Small intestine (tissue), 7 donors: ENCODE measurements around the gene BDKRB2. TPM values are rescaled to one million over a fixed set of nuclear protein-coding genes. Genes with fewer than 3 reads are reported as not detected.

ENCODE experiments used
- DNase-seq, 2 donors: peaks; one replicate each; pipeline versions ENCODE4 v3.0.0 to v3.0.0-alpha.2; 2013
- FAIRE-seq: peaks from 2 replicates; lab custom pipeline; 2012; peaks lifted over from hg19 to GRCh38; lab: Jason Lieb, UNC
- H3K27ac ChIP-seq, 3 donors: one replicate each; pipeline ENCODE4 v1.5.1; 2013; ENCODE audit warnings: low read length in 2 of 3, mild to moderate bottlenecking in 2 of 3, control low read depth in 1 of 3, inconsistent platforms in 1 of 3, low read depth in 1 of 3, moderate library complexity in 1 of 3
- H3K27me3 ChIP-seq, 3 donors: one replicate each; pipeline ENCODE4 v1.6.1; 2013; ENCODE audit warnings: low read length in 3 of 3, inconsistent platforms in 1 of 3; ENCODE audit not compliant: control insufficient read depth in 3 of 3, insufficient read depth in 3 of 3
- H3K36me3 ChIP-seq, 3 donors: one replicate each; pipeline ENCODE4 v1.6.1; 2013; ENCODE audit warnings: low read length in 3 of 3, inconsistent platforms in 1 of 3, low read depth in 1 of 3, mild to moderate bottlenecking in 1 of 3, moderate library complexity in 1 of 3; ENCODE audit not compliant: control insufficient read depth in 3 of 3, insufficient read depth in 2 of 3
- H3K4me1 ChIP-seq, 3 donors: one replicate each; pipeline ENCODE4 v1.6.1; 2013; ENCODE audit warnings: low read length in 2 of 3, inconsistent platforms in 1 of 3, low read depth in 1 of 3, mild to moderate bottlenecking in 1 of 3, moderate library complexity in 1 of 3; ENCODE audit not compliant: control insufficient read depth in 3 of 3, insufficient read depth in 2 of 3
- H3K4me3 ChIP-seq, 3 donors: one replicate each; pipeline ENCODE4 v1.5.1; 2013; ENCODE audit warnings: low read length in 3 of 3, control low read depth in 1 of 3, inconsistent platforms in 1 of 3, low read depth in 1 of 3, mild to moderate bottlenecking in 1 of 3, moderate library complexity in 1 of 3
- H3K9me3 ChIP-seq, 2 donors: one replicate each; pipeline ENCODE4 v1.6.1; 2013; ENCODE audit warnings: low read depth in 1 of 2, low read length in 1 of 2; ENCODE audit not compliant: control insufficient read depth in 2 of 2, insufficient read depth in 1 of 2
- WGBS, 3 donors: extraction: QIAGEN DNeasy Blood & Tissue Kit; methylation state at CpG; one replicate each; pipeline ENCODE4 v1.1.7; 2013; 5-methylcytosine and 5-hydroxymethylcytosine counted together
- polyA plus RNA-seq, 4 donors: library from polyadenylated mRNA; stranded (reverse) in 3 of 4; unstranded in 1 of 4; fragments of 200-250 nt in 3 of 4; fragments of 120-200 nt in 1 of 4; gene quantifications; one replicate each; pipeline versions ENCODE4 v1.2.1 to v1.2.3, GENCODE V29; 2013
- donor health status: healthy with polysubstance abuse.
- donor health status: control.
- donor health status: control.
- donor health status: Bipolar disorder and iron deficiency.
- donor health status: healthy.

Gene BDKRB2
- polyA plus RNA-seq, 4 donors = 1.3 to 8.2 (median 5.9) TPM

GRCh38 chr14:96281486-96281885, 76.8 kb downstream of the BDKRB2 start:
- FAIRE-seq (no peak), DNase-seq (no peak)
- H3K9me3 ChIP-seq = peaks cover 0 to 16% of the 10 kb centered on the region in 2 donors

GRCh38 chr14:96284008-96284407, 79.4 kb downstream of the BDKRB2 start:
- H3K27me3 ChIP-seq = no peaks in the 10 kb centered on the region
- H3K4me3 ChIP-seq = no peak overlapping the region
- H3K4me1 ChIP-seq = no peaks in the 10 kb centered on the region
- DNase-seq (no peak), FAIRE-seq (no peak)
- peaks cover 7 to 18% (median 12%) of the 10 kb centered on the region in 3 donors for H3K36me3 ChIP-seq
- H3K27ac ChIP-seq = no peak overlapping the region
- 93 to 96% (median 94%) methylated on average over 9 of the region's 9 CpGs for WGBS, 3 donors
- no peaks in the 10 kb centered on the region for H3K9me3 ChIP-seq

More at GRCh38 chr14:96281486-96281885, 76.8 kb downstream of the BDKRB2 start:
- WGBS, 3 donors = 68 to 72% (median 69%) methylated on average over 4 of the region's 4 CpGs
- Histone ChIP-seq H3K27ac (no peak overlapping the region), H3K36me3 (peaks cover 5 to 18% (median 8%) of the 10 kb centered on the region in 3 donors), H3K4me3 (no peak overlapping the region), H3K4me1 (no peaks in the 10 kb centered on the region), H3K27me3 (no peaks in the 10 kb centered on the region)

GRCh38 chr14:96284430-96284829, 79.8 kb downstream of the BDKRB2 start:
- no peak overlapping the region for H3K27ac ChIP-seq
- FAIRE-seq (no peak), DNase-seq (no peak)
- 19 to 64% (median 27%) methylated on average over 1 of the region's 1 CpG for WGBS, 3 donors
- no peak overlapping the region for H3K4me3 ChIP-seq
- no peaks in the 10 kb centered on the region for H3K9me3 ChIP-seq
- H3K4me1 ChIP-seq = no peaks in the 10 kb centered on the region
- no peaks in the 10 kb centered on the region for H3K27me3 ChIP-seq
- peaks cover 7 to 20% (median 16%) of the 10 kb centered on the region in 3 donors for H3K36me3 ChIP-seq

DNA sequence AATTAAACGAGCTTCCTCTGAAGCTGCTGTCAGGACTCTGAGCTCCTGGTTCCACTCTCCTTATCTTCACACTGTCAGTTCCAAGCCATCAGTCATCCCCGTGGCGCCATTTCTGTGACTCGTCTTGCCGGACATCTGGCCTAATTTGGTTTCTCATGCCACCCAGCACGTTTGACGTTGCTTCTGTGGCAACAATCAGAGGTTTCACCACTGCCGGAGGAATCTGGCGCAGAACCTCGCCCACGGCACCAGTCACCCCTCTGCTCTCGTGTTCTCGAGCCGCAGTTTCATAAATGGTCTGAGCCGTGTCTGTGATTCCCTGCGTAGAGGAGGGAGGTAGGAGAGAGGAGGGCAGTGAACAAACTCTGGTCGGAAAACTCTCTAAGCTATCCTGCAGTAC, 81.0 kb downstream of the BDKRB2 start:
- no peak overlapping the region for H3K27ac ChIP-seq
- H3K27me3 ChIP-seq = no peaks in the 10 kb centered on the region
- DNase-seq = no peak
- WGBS, 3 donors = 79 to 87% (median 86%) methylated on average over 17 of the region's 17 CpGs
- no peak overlapping the region for H3K4me3 ChIP-seq
- no peaks in the 10 kb centered on the region for H3K4me1 ChIP-seq
- H3K36me3 ChIP-seq = peaks cover 10 to 25% (median 23%) of the 10 kb centered on the region in 3 donors
- no peaks in the 10 kb centered on the region for H3K9me3 ChIP-seq
- FAIRE-seq = no peak

DNA sequence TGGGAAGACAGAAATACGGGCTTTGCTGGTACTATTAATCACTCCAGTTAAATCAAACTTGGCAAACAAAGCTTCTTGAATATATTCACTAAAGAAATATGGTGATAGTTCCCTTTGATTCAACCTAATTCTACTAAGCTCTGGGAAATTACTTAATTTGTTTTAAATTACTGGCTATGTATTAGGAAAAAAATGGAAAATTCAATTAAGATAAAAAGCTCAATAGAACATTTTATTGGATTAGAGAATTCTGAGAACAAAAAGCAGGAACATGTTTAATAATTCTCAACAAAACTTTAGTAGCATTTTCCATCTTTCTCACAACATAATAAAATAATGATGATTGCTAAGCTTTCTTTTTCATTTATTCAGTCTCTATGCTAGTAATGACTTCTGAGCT, 81.6 kb downstream of the BDKRB2 start:
- WGBS, 3 donors = 81 to 95% (median 92%) methylated on average over 1 of the region's 1 CpG
- peaks cover 10 to 25% (median 23%) of the 10 kb centered on the region in 3 donors for H3K36me3 ChIP-seq
- no peak overlapping the region for H3K27ac ChIP-seq
- FAIRE-seq = no peak
- no peaks in the 10 kb centered on the region for H3K27me3 ChIP-seq
- no peaks in the 10 kb centered on the region for H3K4me1 ChIP-seq
- H3K9me3 ChIP-seq = no peaks in the 10 kb centered on the region
- DNase-seq = no peak
- H3K4me3 ChIP-seq = no peak overlapping the region

DNA sequence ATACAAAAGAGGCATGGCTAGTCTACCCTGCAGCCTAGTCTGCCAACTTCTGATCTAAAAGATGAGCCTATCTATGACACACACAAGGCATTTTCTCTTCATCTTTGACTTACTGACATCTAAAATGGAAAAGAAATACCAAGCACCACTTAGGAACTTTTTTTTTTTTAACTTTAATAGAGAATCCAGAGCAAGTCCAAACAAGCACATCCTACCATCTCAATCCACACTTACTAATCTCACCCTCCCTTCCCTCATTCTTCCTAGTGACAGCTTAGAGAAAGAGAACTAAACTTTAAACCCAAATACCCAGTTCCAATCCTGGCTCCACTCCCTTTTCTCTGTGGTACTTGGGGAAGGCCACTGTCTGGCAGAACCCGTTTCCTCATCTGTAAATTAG, 83.2 kb downstream of the BDKRB2 start:
- 89 to 97% (median 91%) methylated on average over 1 of the region's 1 CpG for WGBS, 3 donors
- H3K4me1 ChIP-seq = no peaks in the 10 kb centered on the region
- H3K9me3 ChIP-seq = no peaks in the 10 kb centered on the region
- peaks cover 10 to 26% (median 21%) of the 10 kb centered on the region in 3 donors for H3K36me3 ChIP-seq
- no peak overlapping the region for H3K27ac ChIP-seq
- no peak for FAIRE-seq
- no peak overlapping the region for H3K4me3 ChIP-seq
- no peaks in the 10 kb centered on the region for H3K27me3 ChIP-seq
- DNase-seq = no peak

Other genes starting within 250 kb of the BDKRB2 start
- 10 to 100 TPM in 1 of 4 donors, 1 to 10 TPM in 2, under 1 TPM in 1; 0.45 to 10.1 (median 3.9) TPM for gene C14orf132, start 165.5 kb upstream of the BDKRB2 start, polyA plus RNA-seq
- 1 to 10 TPM; 1.1 to 4.3 (median 1.7) TPM for gene BDKRB1, start 51.4 kb downstream of the BDKRB2 start, polyA plus RNA-seq
- gene ATG2B, start 158.5 kb downstream of the BDKRB2 start, polyA plus RNA-seq = 10 to 100 TPM in 1 of 4 donors, 1 to 10 TPM in 3; 3.8 to 32.0 (median 4.9) TPM
- 100 to 1,000 TPM in 2 of 4 donors, 10 to 100 TPM in 2; 38.1 to 215 (median 102) TPM for gene GSKIP, start 158.7 kb downstream of the BDKRB2 start, polyA plus RNA-seq
- gene AK7, start 187.3 kb downstream of the BDKRB2 start, polyA plus RNA-seq = 1 to 10 TPM; 1.6 to 3.0 (median 1.8) TPM